Activated CD8-positive, alpha-beta memory T cell treated with anti-CD3 and anti-CD28 coated beads, Interleukin-2, amount 10 ng/mL, durations not matched to agents 7 days and 5 days (primary cell): ENCODE results near the gene MAS1L. TPM values are rescaled to one million over a fixed set of nuclear protein-coding genes. Genes with fewer than 3 reads are reported as not detected.

ENCODE experiments used
- ATAC-seq: fragments of 150-1000 bp; cut with Tn5 transposase; one replicate; pipeline ENCODE4 v1.10.0; 2021; ENCODE audit warnings: moderate library complexity
- CTCF ChIA-PET: fragments of 350-600 bp; sonication (Branson Sonifier 250); formaldehyde crosslinking; loops from one replicate; lab custom pipeline; 2021; ENCODE audit warnings: antibody characterized with exemption; lab: Charles Lee
- DNase-seq: peaks from one replicate; pipeline ENCODE4 v3.0.0-alpha.2; 2020
- H3K27ac Mint-ChIP-seq: one replicate; pipeline ENCODE4 v1.8.0; 2021; ENCODE audit warnings: mild to moderate bottlenecking, mixed read lengths
- H3K27me3 Mint-ChIP-seq: one replicate; pipeline ENCODE4 v1.8.0; 2021; ENCODE audit warnings: mixed read lengths
- H3K36me3 Mint-ChIP-seq: one replicate; pipeline ENCODE4 v1.8.0; 2021; ENCODE audit warnings: mild to moderate bottlenecking, mixed read lengths
- H3K4me1 Mint-ChIP-seq: one replicate; pipeline ENCODE4 v1.8.0; 2021; ENCODE audit warnings: mixed read lengths
- H3K4me3 Mint-ChIP-seq: one replicate; pipeline ENCODE4 v1.8.0; 2021; ENCODE audit warnings: mild to moderate bottlenecking, moderate library complexity, mixed read lengths
- H3K9me3 Mint-ChIP-seq: one replicate; pipeline ENCODE4 v1.8.0; 2022; ENCODE audit warnings: low read depth, mixed read lengths
- total RNA-seq, 2 experiments: library from RNA; stranded (reverse); gene quantifications; one replicate each; pipeline ENCODE4 v1.2.3, GENCODE V29; 2021

MAS1L gene
- total RNA-seq, 2 experiments from 2014 or later = not detected

- Mint-ChIP-seq H3K9me3 (no peaks in the 10 kb centered on the region), H3K36me3 (no peaks in the 10 kb centered on the region), H3K27ac (no peak overlapping the region), H3K27me3 (peaks cover 6% of the 10 kb centered on the region), H3K4me3 (no peak overlapping the region), H3K4me1 (peaks cover 21% of the 10 kb centered on the region)
- ATAC-seq = no peak
- CTCF ChIA-PET = no interaction called here
- no peak for DNase-seq
Measured at GRCh38 chr6:29504961-29505360, 17.2 kb upstream of the MAS1L start.

GRCh38 chr6:29502597-29502996 lies 14.8 kb upstream of the MAS1L start:
- H3K4me3 Mint-ChIP-seq = no peak overlapping the region
- no peak overlapping the region for H3K27ac Mint-ChIP-seq
- H3K4me1 Mint-ChIP-seq = peaks cover under 1% of the 10 kb centered on the region
- ATAC-seq (no peak), DNase-seq (no peak)
- H3K27me3 Mint-ChIP-seq = peaks cover 17% of the 10 kb centered on the region
- H3K36me3 Mint-ChIP-seq = no peaks in the 10 kb centered on the region
- H3K9me3 Mint-ChIP-seq = no peaks in the 10 kb centered on the region
- CTCF ChIA-PET = no interaction called here

- CTCF ChIA-PET = no interaction called here
- ATAC-seq (no peak), DNase-seq (no peak)
- Mint-ChIP-seq H3K4me3 (no peak overlapping the region), H3K4me1 (no peaks in the 10 kb centered on the region), H3K9me3 (no peaks in the 10 kb centered on the region), H3K36me3 (no peaks in the 10 kb centered on the region), H3K27me3 (peaks cover 21% of the 10 kb centered on the region), H3K27ac (no peak overlapping the region)
Measured at GRCh38 chr6:29502181-29502580, 14.4 kb upstream of the MAS1L start.

- Mint-ChIP-seq H3K36me3 (no peaks in the 10 kb centered on the region), H3K27ac (no peak overlapping the region), H3K4me3 (no peak overlapping the region), H3K27me3 (peaks cover 32% of the 10 kb centered on the region), H3K4me1 (no peaks in the 10 kb centered on the region), H3K9me3 (no peaks in the 10 kb centered on the region)
- CTCF ChIA-PET = no interaction called here
- DNase-seq (no peak), ATAC-seq (no peak)
Measured at GRCh38 chr6:29501106-29501505, 13.3 kb upstream of the MAS1L start.

GRCh38 chr6:29500594-29500993 lies 12.8 kb upstream of the MAS1L start:
- Mint-ChIP-seq H3K4me1 (no peaks in the 10 kb centered on the region), H3K27me3 (peaks cover 33% of the 10 kb centered on the region)
- CTCF ChIA-PET = no interaction called here

GRCh38 chr6:29499704-29500103 lies 11.9 kb upstream of the MAS1L start:
- ATAC-seq = no peak
- no peak for DNase-seq
- Mint-ChIP-seq H3K36me3 (no peaks in the 10 kb centered on the region), H3K27ac (no peak overlapping the region), H3K27me3 (peaks cover 37% of the 10 kb centered on the region), H3K4me3 (no peak overlapping the region), H3K4me1 (no peaks in the 10 kb centered on the region), H3K9me3 (no peaks in the 10 kb centered on the region)
- CTCF ChIA-PET = no interaction called here

More at GRCh38 chr6:29500594-29500993, 12.8 kb upstream of the MAS1L start:
- Mint-ChIP-seq H3K27ac (no peak overlapping the region), H3K36me3 (no peaks in the 10 kb centered on the region), H3K4me3 (no peak overlapping the region), H3K9me3 (no peaks in the 10 kb centered on the region)
- DNase-seq (no peak), ATAC-seq (no peak)

- CTCF ChIA-PET = no interaction called here
- Mint-ChIP-seq H3K27me3 (peaks cover 42% of the 10 kb centered on the region), H3K36me3 (no peaks in the 10 kb centered on the region), H3K27ac (no peak overlapping the region), H3K4me1 (no peaks in the 10 kb centered on the region), H3K9me3 (no peaks in the 10 kb centered on the region), H3K4me3 (no peak overlapping the region)
- ATAC-seq (no peak), DNase-seq (no peak)
Measured at GRCh38 chr6:29496961-29497360, 9.2 kb upstream of the MAS1L start.

GRCh38 chr6:29495571-29495970 lies 7.8 kb upstream of the MAS1L start:
- H3K9me3 Mint-ChIP-seq = no peaks in the 10 kb centered on the region

GRCh38 chr6:29494131-29494530 lies 6.4 kb upstream of the MAS1L start:
- Mint-ChIP-seq H3K36me3 (no peaks in the 10 kb centered on the region), H3K27ac (no peak overlapping the region), H3K27me3 (peaks cover 36% of the 10 kb centered on the region), H3K4me3 (no peak overlapping the region), H3K9me3 (no peaks in the 10 kb centered on the region), H3K4me1 (no peaks in the 10 kb centered on the region)
- CTCF ChIA-PET = no interaction called here
- no peak for ATAC-seq
- DNase-seq = no peak

More at GRCh38 chr6:29495571-29495970, 7.8 kb upstream of the MAS1L start:
- Mint-ChIP-seq H3K4me3 (no peak overlapping the region), H3K36me3 (no peaks in the 10 kb centered on the region), H3K4me1 (no peaks in the 10 kb centered on the region), H3K27me3 (peaks cover 39% of the 10 kb centered on the region), H3K27ac (no peak overlapping the region)
- ATAC-seq (no peak), DNase-seq (no peak)
- CTCF ChIA-PET = no interaction called here

- H3K27me3 Mint-ChIP-seq = peaks cover 30% of the 10 kb centered on the region
- ATAC-seq (no peak), DNase-seq (no peak)
- H3K36me3 Mint-ChIP-seq = no peaks in the 10 kb centered on the region
- H3K4me1 Mint-ChIP-seq = no peaks in the 10 kb centered on the region
- H3K27ac Mint-ChIP-seq = no peak overlapping the region
- no peaks in the 10 kb centered on the region for H3K9me3 Mint-ChIP-seq
- H3K4me3 Mint-ChIP-seq = no peak overlapping the region
- CTCF ChIA-PET = no interaction called here
Measured at GRCh38 chr6:29493261-29493660, 5.5 kb upstream of the MAS1L start.

GRCh38 chr6:29491574-29491973 lies 3.8 kb upstream of the MAS1L start:
- Mint-ChIP-seq H3K4me1 (no peaks in the 10 kb centered on the region), H3K27me3 (peaks cover 18% of the 10 kb centered on the region), H3K9me3 (no peaks in the 10 kb centered on the region), H3K36me3 (no peaks in the 10 kb centered on the region), H3K27ac (no peak overlapping the region), H3K4me3 (no peak overlapping the region)
- DNase-seq = no peak
- CTCF ChIA-PET = no interaction called here
- no peak for ATAC-seq

GRCh38 chr6:29490552-29490951 lies 2.8 kb upstream of the MAS1L start:
- no peaks in the 10 kb centered on the region for H3K36me3 Mint-ChIP-seq
- no peaks in the 10 kb centered on the region for H3K9me3 Mint-ChIP-seq
- ATAC-seq = no peak
- H3K27ac Mint-ChIP-seq = no peak overlapping the region
- H3K4me3 Mint-ChIP-seq = no peak overlapping the region
- no peak for DNase-seq
- CTCF ChIA-PET = no interaction called here
- H3K27me3 Mint-ChIP-seq = peaks cover 15% of the 10 kb centered on the region
- H3K4me1 Mint-ChIP-seq = no peaks in the 10 kb centered on the region

- H3K27ac Mint-ChIP-seq = no peak overlapping the region
- peaks cover 14% of the 10 kb centered on the region for H3K27me3 Mint-ChIP-seq
- ATAC-seq (no peak), DNase-seq (no peak)
- CTCF ChIA-PET = no interaction called here
- no peak overlapping the region for H3K4me3 Mint-ChIP-seq
- H3K9me3 Mint-ChIP-seq = no peaks in the 10 kb centered on the region
- no peaks in the 10 kb centered on the region for H3K36me3 Mint-ChIP-seq
- H3K4me1 Mint-ChIP-seq = no peaks in the 10 kb centered on the region
Measured at GRCh38 chr6:29490055-29490454, 2.3 kb upstream of the MAS1L start.

GRCh38 chr6:29489286-29489685 lies 1.5 kb upstream of the MAS1L start:
- H3K4me1 Mint-ChIP-seq = no peaks in the 10 kb centered on the region
- CTCF ChIA-PET = no interaction called here
- no peaks in the 10 kb centered on the region for H3K36me3 Mint-ChIP-seq
- no peak for DNase-seq
- H3K4me3 Mint-ChIP-seq = no peak overlapping the region
- ATAC-seq = no peak
- no peak overlapping the region for H3K27ac Mint-ChIP-seq
- H3K27me3 Mint-ChIP-seq = peaks cover 13% of the 10 kb centered on the region
- H3K9me3 Mint-ChIP-seq = no peaks in the 10 kb centered on the region

GRCh38 chr6:29488874-29489273 lies 1.1 kb upstream of the MAS1L start:
- H3K9me3 Mint-ChIP-seq = no peaks in the 10 kb centered on the region
- H3K27me3 Mint-ChIP-seq = peaks cover 12% of the 10 kb centered on the region
- CTCF ChIA-PET = no interaction called here
- no peaks in the 10 kb centered on the region for H3K4me1 Mint-ChIP-seq
- no peak overlapping the region for H3K27ac Mint-ChIP-seq
- H3K4me3 Mint-ChIP-seq = no peak overlapping the region
- no peaks in the 10 kb centered on the region for H3K36me3 Mint-ChIP-seq
- ATAC-seq (no peak), DNase-seq (no peak)
